Peyer's patch (tissue), 4 donors: Measurements from ENCODE around the gene KDM2B. TPM values are rescaled to one million over a fixed set of nuclear protein-coding genes. Genes with fewer than 3 reads are reported as not detected.

Experiments
- DNase-seq, 3 donors: peaks; one replicate each; pipeline ENCODE4 v3.0.0-alpha.2; 2017 to 2019
- H3K27ac ChIP-seq, 4 donors: fragments of 200-600 bp; sonication (generic); one replicate each; pipeline ENCODE4 v1.5.1; 2016 to 2019
- H3K27me3 ChIP-seq, 2 donors: fragments of 200-600 bp; sonication (generic); one replicate each; pipeline ENCODE4 v1.5.1; 2019
- H3K36me3 ChIP-seq, 3 donors: fragments of 200-600 bp; sonication (generic); one replicate each; pipeline ENCODE4 v1.5.1; 2016 to 2019
- H3K4me1 ChIP-seq, 4 donors: fragments of 200-600 bp; sonication (generic); one replicate each; pipeline ENCODE4 v1.5.1; 2016 to 2019
- H3K4me3 ChIP-seq, 4 donors: fragments of 200-600 bp; sonication (generic); 1 replicate in 3 of 4; 2 replicates in 1 of 4; pipeline ENCODE4 v1.5.1; 2016 to 2019; ENCODE audit warnings: mild to moderate bottlenecking in 1 of 4
- H3K9me3 ChIP-seq, 4 donors: fragments of 200-600 bp; sonication (generic); one replicate each; pipeline ENCODE4 v1.5.1; 2016 to 2019; ENCODE audit warnings: mild to moderate bottlenecking in 1 of 4
- POLR2A ChIP-seq, 2 donors: fragments of 450-650 bp; IDR thresholded peaks; one replicate each; pipeline ENCODE4 v1.5.1; 2017; ENCODE audit warnings: antibody characterized with exemption in 2 of 2, mild to moderate bottlenecking in 2 of 2, moderate library complexity in 2 of 2
- total RNA-seq, 4 donors: library from RNA; depleted of rRNA; stranded (reverse); fragments of >200 nt; gene quantifications; one replicate each; pipeline ENCODE4 v1.1.0, GENCODE V29; 2016
- TF ChIP-seq, protein P1 (sequence below), 6 experiments: fragments of 450-650 bp in 4 of 6; fragments of 200-600 bp in 2 of 6; sonication (generic) in 1 of 6; IDR thresholded peaks; one replicate each; pipeline ENCODE4 v1.5.1; 2017 to 2019; ENCODE audit warnings: antibody characterized with exemption in 6 of 6, mild to moderate bottlenecking in 3 of 6, moderate library complexity in 1 of 6

Gene KDM2B
- 100 to 1,000 TPM in 1 of 4 donors, 10 to 100 TPM in 2, 1 to 10 TPM in 1; 10.0 to 115 (median 33.7) TPM for total RNA-seq

DNA sequence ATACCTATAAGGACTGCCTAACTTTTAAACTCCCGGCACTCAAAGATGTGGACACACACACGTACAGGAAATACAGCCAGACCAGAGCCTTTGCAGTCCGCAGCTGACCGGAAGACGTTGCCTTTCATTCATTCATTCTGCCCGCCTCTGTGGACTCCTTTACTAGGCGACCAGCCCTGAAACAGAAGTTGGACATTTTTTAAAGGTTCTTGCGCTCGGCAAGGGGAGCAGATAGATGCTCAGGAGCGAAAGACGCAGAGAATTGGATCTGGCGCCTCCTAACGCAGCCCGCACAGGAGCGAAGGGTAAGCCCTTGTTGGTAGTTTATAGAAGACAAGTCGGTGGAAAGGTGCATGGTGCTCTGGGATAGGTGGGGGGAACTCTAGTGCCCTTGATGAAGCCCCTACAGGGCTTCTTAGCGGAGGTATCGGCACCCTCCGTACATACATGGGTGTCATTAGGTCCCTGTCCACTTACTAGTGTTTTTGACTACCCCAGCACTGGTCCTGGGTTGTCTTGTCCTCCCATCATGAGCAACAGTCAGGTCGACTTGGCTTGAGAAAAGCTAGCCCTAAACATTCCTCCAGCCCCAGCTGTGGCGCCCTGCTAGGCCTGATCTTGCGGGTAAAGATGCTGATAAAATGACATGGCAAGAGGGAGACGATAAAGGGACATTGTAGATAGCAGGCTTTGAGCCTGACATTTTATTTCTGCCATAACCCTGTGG lies at the start of gene KDM2B:
Gene KDM2B (minus strand): TSS at position 65 of the 727 bp plus-strand sequence. CDS start 112 bp downstream, outside the sequence.
- TF ChIP-seq, protein P1, sequence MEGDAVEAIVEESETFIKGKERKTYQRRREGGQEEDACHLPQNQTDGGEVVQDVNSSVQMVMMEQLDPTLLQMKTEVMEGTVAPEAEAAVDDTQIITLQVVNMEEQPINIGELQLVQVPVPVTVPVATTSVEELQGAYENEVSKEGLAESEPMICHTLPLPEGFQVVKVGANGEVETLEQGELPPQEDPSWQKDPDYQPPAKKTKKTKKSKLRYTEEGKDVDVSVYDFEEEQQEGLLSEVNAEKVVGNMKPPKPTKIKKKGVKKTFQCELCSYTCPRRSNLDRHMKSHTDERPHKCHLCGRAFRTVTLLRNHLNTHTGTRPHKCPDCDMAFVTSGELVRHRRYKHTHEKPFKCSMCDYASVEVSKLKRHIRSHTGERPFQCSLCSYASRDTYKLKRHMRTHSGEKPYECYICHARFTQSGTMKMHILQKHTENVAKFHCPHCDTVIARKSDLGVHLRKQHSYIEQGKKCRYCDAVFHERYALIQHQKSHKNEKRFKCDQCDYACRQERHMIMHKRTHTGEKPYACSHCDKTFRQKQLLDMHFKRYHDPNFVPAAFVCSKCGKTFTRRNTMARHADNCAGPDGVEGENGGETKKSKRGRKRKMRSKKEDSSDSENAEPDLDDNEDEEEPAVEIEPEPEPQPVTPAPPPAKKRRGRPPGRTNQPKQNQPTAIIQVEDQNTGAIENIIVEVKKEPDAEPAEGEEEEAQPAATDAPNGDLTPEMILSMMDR (IDR thresholded peaks at IDR 0.05): no peak
- no peak for TF ChIP-seq POLR2A (IDR thresholded peaks at IDR 0.05)
- H3K4me1 ChIP-seq: peaks cover 0 to 51% (median 8%) of the 10 kb centered on the region in 4 donors

DNA sequence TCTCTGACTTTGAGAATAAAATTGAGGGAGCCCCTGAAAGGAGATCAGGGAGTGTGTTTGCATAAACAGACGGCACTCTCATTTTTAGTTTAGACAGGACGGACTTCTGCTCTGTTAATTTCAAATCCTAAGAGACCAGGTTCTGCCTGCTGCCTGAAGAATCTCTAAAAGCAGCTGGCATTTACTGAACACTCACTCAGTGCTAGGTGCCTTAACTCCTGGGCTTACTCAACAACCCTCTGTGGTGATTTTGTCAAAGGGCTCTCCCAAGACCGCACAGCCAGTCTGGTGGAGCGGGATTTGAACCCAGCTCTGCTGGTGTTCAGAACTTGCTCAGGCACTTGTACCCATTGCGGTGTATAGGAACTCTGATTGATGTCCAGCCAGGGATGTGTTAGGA lies 47.7 kb upstream of the KDM2B start:
- Histone ChIP-seq H3K4me1 (peaks cover 3 to 57% (median 27%) of the 10 kb centered on the region in 4 donors), H3K36me3 (no peaks in the 10 kb centered on the region), H3K4me3 (peak overlapping the region in 2 of 4 donors; percentile 87 to 90), H3K27ac (peak overlapping the region; percentile 94 to 100 (median 96)), H3K9me3 (no peaks in the 10 kb centered on the region), H3K27me3 (no peaks in the 10 kb centered on the region)
- TF ChIP-seq POLR2A (IDR thresholded peaks at IDR 0.05): no peak
- TF ChIP-seq, protein P1 (IDR thresholded peaks at IDR 0.05): no peak
- DNase-seq: no peak

More for the DNA sequence above, at the start of gene KDM2B:
- Histone ChIP-seq H3K9me3 (no peaks in the 10 kb centered on the region), H3K27ac (peak within 1 kb of the TSS; percentile 77 to 93 (median 90)), H3K4me3 (peak within 1 kb of the TSS; percentile 66 to 74 (median 70)), H3K36me3 (no peaks in the 10 kb centered on the region), H3K27me3 (no peaks in the 10 kb centered on the region)
- DNase-seq: peak in 2 of 3 donors; percentile 32 to 53

DNA sequence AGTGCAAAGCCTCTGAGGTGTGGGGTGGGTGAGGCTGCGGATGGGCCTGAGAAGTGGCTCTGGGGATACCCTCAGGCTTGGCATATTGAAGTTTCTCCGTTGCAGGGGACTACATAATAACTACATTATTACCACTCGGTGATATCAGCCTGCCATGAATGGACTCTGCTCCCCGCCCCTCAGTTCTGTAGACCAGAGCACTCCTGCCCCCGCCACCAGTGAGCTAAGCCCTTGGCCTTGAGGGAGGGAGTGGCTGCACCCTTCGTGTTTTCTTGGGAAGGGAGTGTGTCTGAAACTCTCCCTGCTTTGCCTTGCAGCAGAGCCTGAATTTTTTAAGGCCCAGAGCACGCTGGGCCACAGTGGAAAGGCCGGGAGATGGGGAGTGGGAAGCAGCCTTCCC lies 47.2 kb upstream of the KDM2B start:
- Histone ChIP-seq H3K4me3 (peak overlapping the region; percentile 84 to 90 (median 88)), H3K4me1 (peaks cover 3 to 52% (median 25%) of the 10 kb centered on the region in 4 donors), H3K27me3 (no peaks in the 10 kb centered on the region), H3K36me3 (no peaks in the 10 kb centered on the region), H3K9me3 (no peaks in the 10 kb centered on the region), H3K27ac (peak overlapping the region; percentile 94 to 100 (median 96))
- peak; percentile 31 to 71 (median 67) for DNase-seq
- TF ChIP-seq, protein P1 (IDR thresholded peaks at IDR 0.05): no peak
- peak in 1 of 2 donors; percentile 20 for TF ChIP-seq POLR2A (IDR thresholded peaks at IDR 0.05)

DNA sequence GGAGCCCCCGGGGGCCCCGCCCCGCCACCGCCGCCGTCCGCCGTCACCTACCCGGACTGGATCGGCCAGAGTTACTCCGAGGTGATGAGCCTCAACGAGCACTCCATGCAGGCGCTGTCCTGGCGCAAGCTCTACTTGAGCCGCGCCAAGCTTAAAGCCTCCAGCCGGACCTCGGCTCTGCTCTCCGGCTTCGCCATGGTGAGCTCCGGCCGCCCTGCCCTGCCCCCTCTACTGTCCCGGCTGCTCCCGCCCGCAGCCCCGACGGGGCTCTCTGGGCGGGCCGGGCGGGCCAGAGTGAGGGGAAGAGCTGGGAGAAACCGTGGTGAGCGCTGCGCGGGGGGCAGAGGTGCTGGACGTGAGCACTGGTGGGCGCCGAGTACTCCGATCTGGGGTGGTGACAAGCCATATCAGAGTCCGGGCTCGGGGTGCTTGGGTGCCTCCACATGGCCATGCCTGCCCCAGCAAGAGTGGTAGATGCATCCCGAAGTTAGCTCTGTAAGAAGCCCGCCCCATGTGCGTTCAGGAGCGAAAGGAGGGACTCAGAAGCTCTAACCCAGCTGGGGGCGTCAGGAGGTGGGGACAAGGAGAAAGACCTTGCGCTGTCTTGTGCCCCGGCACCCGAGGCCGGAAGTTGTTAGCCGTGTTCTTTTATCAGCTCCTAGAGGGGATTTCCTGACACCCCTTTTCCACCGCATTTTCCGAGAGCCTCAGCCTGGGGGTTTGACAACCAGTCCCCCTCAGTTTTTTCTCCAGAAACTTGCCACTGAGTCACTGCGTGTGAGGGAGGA lies 46.2 kb upstream of the KDM2B start:
- Histone ChIP-seq H3K36me3 (no peaks in the 10 kb centered on the region), H3K27me3 (no peaks in the 10 kb centered on the region), H3K27ac (peak overlapping the region; percentile 94 to 100 (median 96)), H3K9me3 (no peaks in the 10 kb centered on the region), H3K4me3 (peak overlapping the region; percentile 84 to 90 (median 88)), H3K4me1 (peaks cover 3 to 42% (median 19%) of the 10 kb centered on the region in 4 donors)
- TF ChIP-seq, protein P1 (IDR thresholded peaks at IDR 0.05): peak in 1 of 6 experiments; percentile 10
- TF ChIP-seq POLR2A (IDR thresholded peaks at IDR 0.05): peak in 1 of 2 donors; percentile 4
- DNase-seq: peak; percentile 79 to 87 (median 81)

DNA sequence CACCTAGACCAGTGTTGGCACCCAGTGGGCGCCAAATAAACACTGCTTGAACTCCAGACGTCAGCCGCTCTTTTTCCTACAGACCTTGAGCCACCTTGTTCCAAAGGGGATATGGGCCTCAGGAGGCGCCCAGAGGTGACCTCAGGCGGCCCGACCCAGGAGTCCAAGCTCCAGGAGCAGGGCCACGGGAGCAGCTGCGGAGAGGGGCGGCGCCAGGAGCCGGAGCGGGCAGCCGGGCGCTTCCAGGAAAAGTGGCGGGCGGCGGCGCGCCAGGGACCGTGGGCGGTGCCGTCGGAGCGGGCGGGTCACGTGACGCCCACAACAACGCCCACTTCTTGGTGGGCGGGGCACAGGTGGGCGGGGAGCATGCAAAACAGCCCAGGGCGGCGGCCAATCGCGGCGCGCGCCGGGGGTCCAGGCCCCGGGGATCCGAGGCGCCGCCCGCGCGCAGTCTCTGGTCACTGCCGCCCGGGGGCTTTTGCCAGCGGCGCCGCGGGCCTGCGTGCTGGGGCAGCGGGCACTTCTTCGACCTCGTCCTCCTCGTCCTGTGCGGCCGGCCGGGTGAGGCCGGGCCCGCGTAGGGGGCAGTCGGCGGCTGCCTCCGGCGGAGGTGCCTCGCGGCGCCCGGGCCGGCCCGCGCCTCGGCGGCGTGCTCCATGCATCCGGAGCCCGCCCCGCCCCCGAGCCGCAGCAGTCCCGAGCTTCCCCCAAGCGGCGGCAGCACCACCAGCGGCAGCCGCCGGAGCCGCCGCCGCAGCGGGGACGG lies 45.4 kb upstream of the KDM2B start, which contains the start of gene ORAI1:
Gene ORAI1 (plus strand): TSS at position 444 of the 766 bp plus-strand sequence.
- peak; percentile 98 to 99 (median 99) for DNase-seq
- peaks cover 3 to 38% (median 14%) of the 10 kb centered on the region in 4 donors for H3K4me1 ChIP-seq
- H3K27ac ChIP-seq: peak within 1 kb of the TSS; percentile 94 to 100 (median 96)
- H3K36me3 ChIP-seq: no peaks in the 10 kb centered on the region
- H3K9me3 ChIP-seq: no peaks in the 10 kb centered on the region
- no peaks in the 10 kb centered on the region for H3K27me3 ChIP-seq
- TF ChIP-seq, protein P1 (IDR thresholded peaks at IDR 0.05): peak in 4 of 6 experiments; percentile 34 to 44 (median 41)
- peak; percentile 30 to 74 for TF ChIP-seq POLR2A (IDR thresholded peaks at IDR 0.05)
- peak within 1 kb of the TSS; percentile 84 to 90 (median 88) for H3K4me3 ChIP-seq
